Thoracic aorta (tissue), 2 donors: ENCODE measurements around the gene GPC1. TPM values are rescaled to one million over a fixed set of nuclear protein-coding genes. Genes with fewer than 3 reads are reported as not detected.

Source experiments
- ATAC-seq: fragments of 150-250 bp; one replicate; pipeline ENCODE4 v1.8.0; 2017; ENCODE audit warnings: low read depth; ENCODE audit not compliant: insufficient number of reproducible peaks, low FRiP score
- DNase-seq: peaks from one replicate; pipeline ENCODE4 v3.0.0-alpha.2; 2020; ENCODE audit warnings: low spot score
- H3K27ac ChIP-seq, 2 donors: fragments of 200-600 bp; sonication (generic); 1 replicate in 1 of 2; 2 replicates in 1 of 2; pipeline ENCODE4 v1.5.1; 2016; ENCODE audit warnings: mild to moderate bottlenecking in 2 of 2, moderate library complexity in 2 of 2
- H3K27me3 ChIP-seq: fragments of 200-600 bp; sonication (generic); replicated peaks from 2 replicates; pipeline ENCODE4 v1.6.0; 2016; ENCODE audit warnings: mild to moderate bottlenecking; ENCODE audit not compliant: insufficient read depth
- H3K36me3 ChIP-seq: fragments of 200-600 bp; sonication (generic); one replicate; pipeline ENCODE4 v1.5.1; 2016
- H3K4me1 ChIP-seq, 2 donors: fragments of 200-600 bp; sonication (generic); 1 replicate in 1 of 2; 2 replicates in 1 of 2; pipeline versions ENCODE4 v1.5.1 to v1.6.0; 2016; ENCODE audit warnings: low read depth in 2 of 2, mild to moderate bottlenecking in 1 of 2; ENCODE audit not compliant: control insufficient read depth in 1 of 2
- H3K4me3 ChIP-seq: fragments of 200-600 bp; sonication (generic); 2 replicates; pipeline ENCODE4 v1.5.1; 2016; ENCODE audit warnings: mild to moderate bottlenecking
- H3K9me3 ChIP-seq: fragments of 200-600 bp; sonication (generic); 2 replicates; pipeline ENCODE4 v1.5.1; 2016
- CTCF ChIP-seq: fragments of 200-600 bp; sonication (generic); IDR thresholded peaks from one replicate; pipeline ENCODE4 v1.5.1; 2019; ENCODE audit warnings: antibody characterized with exemption
- total RNA-seq, 2 donors: library from RNA; depleted of rRNA; stranded (reverse); fragments of >200 nt; gene quantifications; one replicate each; pipeline versions ENCODE4 v1.1.0 to v1.2.3, GENCODE V29; 2016

The GPC1 gene
- total RNA-seq, 2 donors from 2014 or later, result 94.2 to 162 TPM

GRCh38 chr2:240451108-240451611 is 15.7 kb downstream of the GPC1 start:
- Histone ChIP-seq H3K27me3 (no peaks in the 10 kb centered on the region), H3K36me3 (no peaks in the 10 kb centered on the region), H3K27ac (no peak overlapping the region), H3K4me1 (peaks cover 13 to 31% of the 10 kb centered on the region in 2 donors), H3K9me3 (no peaks in the 10 kb centered on the region), H3K4me3 (no peak overlapping the region)
- ATAC-seq, result no peak
- no peak for TF ChIP-seq CTCF
- DNase-seq, result no peak

GRCh38 chr2:240451791-240452461 is 16.5 kb downstream of the GPC1 start:
- H3K27ac ChIP-seq, result no peak overlapping the region
- DNase-seq, result no peak
- TF ChIP-seq CTCF, result no peak
- no peaks in the 10 kb centered on the region for H3K27me3 ChIP-seq
- ATAC-seq, result no peak
- H3K4me1 ChIP-seq, result peaks cover 13 to 31% of the 10 kb centered on the region in 2 donors
- H3K36me3 ChIP-seq, result no peaks in the 10 kb centered on the region
- H3K9me3 ChIP-seq, result no peaks in the 10 kb centered on the region
- H3K4me3 ChIP-seq, result peak overlapping the region; percentile 77

GRCh38 chr2:240452462-240453256 is 17.2 kb downstream of the GPC1 start:
- no peak for DNase-seq
- peaks cover 13 to 31% of the 10 kb centered on the region in 2 donors for H3K4me1 ChIP-seq
- TF ChIP-seq CTCF, result no peak
- no peaks in the 10 kb centered on the region for H3K9me3 ChIP-seq
- H3K27me3 ChIP-seq, result no peaks in the 10 kb centered on the region
- peak; percentile 38 for ATAC-seq
- no peak overlapping the region for H3K27ac ChIP-seq
- peak overlapping the region; percentile 77 for H3K4me3 ChIP-seq
- no peaks in the 10 kb centered on the region for H3K36me3 ChIP-seq

GRCh38 chr2:240453461-240454105 is 18.1 kb downstream of the GPC1 start:
- Histone ChIP-seq H3K4me1 (peaks cover 13 to 31% of the 10 kb centered on the region in 2 donors), H3K9me3 (no peaks in the 10 kb centered on the region), H3K4me3 (peak overlapping the region; percentile 56), H3K27me3 (no peaks in the 10 kb centered on the region), H3K27ac (no peak overlapping the region), H3K36me3 (no peaks in the 10 kb centered on the region)
- ATAC-seq, result no peak
- no peak for TF ChIP-seq CTCF
- DNase-seq, result no peak
